RWPE2 (cell line): ENCODE data around the gene DEPDC1B.
"Not testable (repeated sequence)": the region's sequence is repeated elsewhere in the genome, so short reads cannot be mapped to it uniquely, and the experiment has no call there.

Experiments used
- ATAC-seq: fragments of 200-7000 bp; cut with Tn5 transposase; 3 replicates; pipeline ENCODE4 v1.9.1; 2021; ENCODE audit warnings: low read depth
- DNase-seq: peaks from one replicate; pipeline ENCODE4 v3.0.0-alpha.2; 2020; ENCODE audit warnings: low spot score
- H3K27ac ChIP-seq: fragments of 450-650 bp; 2 replicates; pipeline ENCODE4 v1.5.1; 2017; ENCODE audit warnings: mild to moderate bottlenecking; ENCODE audit not compliant: poor library complexity, severe bottlenecking
- H3K27me3 ChIP-seq: fragments of 250-450 bp; sonication (Bioruptor Pico); 2 replicates; pipeline ENCODE4 v1.5.1; 2021; ENCODE audit warnings: mild to moderate bottlenecking, moderate library complexity; ENCODE audit not compliant: insufficient read depth, poor library complexity, severe bottlenecking
- H3K36me3 ChIP-seq: fragments of 250-450 bp; sonication (Bioruptor Pico); 2 replicates; pipeline ENCODE4 v1.5.1; 2020; ENCODE audit warnings: low read depth, mild to moderate bottlenecking, moderate library complexity
- H3K4me1 ChIP-seq: fragments of 250-450 bp; sonication (Bioruptor Pico); 2 replicates; pipeline ENCODE4 v1.5.1; 2021; ENCODE audit warnings: mild to moderate bottlenecking, moderate library complexity; ENCODE audit not compliant: insufficient read depth, poor library complexity, severe bottlenecking
- H3K4me3 ChIP-seq: fragments of 250-450 bp; sonication (Bioruptor Pico); 2 replicates; pipeline ENCODE4 v1.5.1; 2021; ENCODE audit warnings: mild to moderate bottlenecking, moderate library complexity; ENCODE audit not compliant: severe bottlenecking
- H3K9me3 ChIP-seq: fragments of 250-450 bp; sonication (Bioruptor Pico); 2 replicates; pipeline ENCODE4 v1.5.1; 2021; ENCODE audit warnings: mild to moderate bottlenecking, moderate library complexity; ENCODE audit not compliant: severe bottlenecking
- TF ChIP-seq, protein P1 (sequence below): fragments of 450-650 bp; IDR thresholded peaks from one replicate; pipeline ENCODE4 v1.5.1; 2017; ENCODE audit warnings: mild to moderate bottlenecking, moderate library complexity; ENCODE audit not compliant: poor library complexity, severe bottlenecking

Gene DEPDC1B

DNA sequence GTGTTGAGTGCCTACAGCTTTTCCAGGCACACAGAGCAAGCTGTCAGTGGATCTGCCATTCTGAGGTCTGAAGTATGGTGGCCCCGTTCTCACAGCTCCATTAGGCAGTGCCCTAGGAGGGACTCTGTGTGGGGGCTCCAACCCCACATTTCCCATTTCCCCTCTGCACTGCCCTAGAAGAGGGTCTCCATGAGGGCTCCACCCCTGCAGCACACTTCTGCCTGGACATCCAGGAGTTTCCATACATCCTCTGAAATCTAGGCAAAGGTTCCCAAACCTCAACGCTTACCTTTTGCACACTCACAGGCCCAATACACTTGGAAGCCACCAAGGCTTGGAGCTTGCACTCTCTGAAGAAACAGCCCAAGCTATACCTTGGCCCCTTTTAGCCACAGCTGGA is 131.3 kb downstream of the DEPDC1B start:
- H3K4me3 ChIP-seq, result no peak overlapping the region
- TF ChIP-seq, protein P1, sequence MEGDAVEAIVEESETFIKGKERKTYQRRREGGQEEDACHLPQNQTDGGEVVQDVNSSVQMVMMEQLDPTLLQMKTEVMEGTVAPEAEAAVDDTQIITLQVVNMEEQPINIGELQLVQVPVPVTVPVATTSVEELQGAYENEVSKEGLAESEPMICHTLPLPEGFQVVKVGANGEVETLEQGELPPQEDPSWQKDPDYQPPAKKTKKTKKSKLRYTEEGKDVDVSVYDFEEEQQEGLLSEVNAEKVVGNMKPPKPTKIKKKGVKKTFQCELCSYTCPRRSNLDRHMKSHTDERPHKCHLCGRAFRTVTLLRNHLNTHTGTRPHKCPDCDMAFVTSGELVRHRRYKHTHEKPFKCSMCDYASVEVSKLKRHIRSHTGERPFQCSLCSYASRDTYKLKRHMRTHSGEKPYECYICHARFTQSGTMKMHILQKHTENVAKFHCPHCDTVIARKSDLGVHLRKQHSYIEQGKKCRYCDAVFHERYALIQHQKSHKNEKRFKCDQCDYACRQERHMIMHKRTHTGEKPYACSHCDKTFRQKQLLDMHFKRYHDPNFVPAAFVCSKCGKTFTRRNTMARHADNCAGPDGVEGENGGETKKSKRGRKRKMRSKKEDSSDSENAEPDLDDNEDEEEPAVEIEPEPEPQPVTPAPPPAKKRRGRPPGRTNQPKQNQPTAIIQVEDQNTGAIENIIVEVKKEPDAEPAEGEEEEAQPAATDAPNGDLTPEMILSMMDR, result no peak
- no peak overlapping the region for H3K27ac ChIP-seq
- ATAC-seq (no peak), DNase-seq (no peak)
- H3K9me3 ChIP-seq, result no peaks in the 10 kb centered on the region
- H3K27me3 ChIP-seq, result no peaks in the 10 kb centered on the region
- no peaks in the 10 kb centered on the region for H3K4me1 ChIP-seq
- H3K36me3 ChIP-seq, result no peaks in the 10 kb centered on the region

DNA sequence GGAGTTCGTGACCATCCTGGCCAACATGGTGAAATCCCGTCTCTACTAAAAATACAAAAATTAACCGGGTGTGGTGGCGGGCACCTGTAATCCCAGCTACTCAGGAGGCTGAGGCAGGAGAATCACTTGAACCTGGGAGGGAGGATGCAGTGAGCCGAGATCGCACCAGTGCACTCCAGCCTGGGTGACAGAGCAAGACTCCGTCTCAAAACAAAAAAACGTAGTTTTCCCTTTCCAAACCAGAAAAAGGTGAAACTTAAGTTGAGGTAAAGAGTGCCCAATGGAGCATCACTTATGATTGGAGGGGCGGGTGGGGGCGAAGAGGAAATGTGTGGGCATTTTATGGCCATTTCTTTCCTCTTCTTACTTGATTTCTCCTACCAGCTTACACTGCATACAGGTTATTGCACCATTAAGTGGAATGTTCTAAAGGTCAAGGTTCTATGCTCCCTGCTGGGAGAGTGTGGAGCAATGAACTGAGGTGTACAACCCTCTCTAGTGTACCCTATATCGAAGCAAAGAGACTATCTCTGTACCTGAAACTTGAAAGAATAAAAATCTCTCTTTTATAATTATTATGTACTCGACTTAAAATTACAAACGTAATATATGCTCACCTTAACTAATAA is 136.2 kb downstream of the DEPDC1B start:
- DNase-seq (no peak), ATAC-seq (no peak)
- Histone ChIP-seq H3K9me3 (peaks cover 3% of the 10 kb centered on the region), H3K4me3 (no peak overlapping the region), H3K36me3 (no peaks in the 10 kb centered on the region), H3K4me1 (no peaks in the 10 kb centered on the region), H3K27ac (no peak overlapping the region), H3K27me3 (no peaks in the 10 kb centered on the region)
- TF ChIP-seq, protein P1, result no peak

DNA sequence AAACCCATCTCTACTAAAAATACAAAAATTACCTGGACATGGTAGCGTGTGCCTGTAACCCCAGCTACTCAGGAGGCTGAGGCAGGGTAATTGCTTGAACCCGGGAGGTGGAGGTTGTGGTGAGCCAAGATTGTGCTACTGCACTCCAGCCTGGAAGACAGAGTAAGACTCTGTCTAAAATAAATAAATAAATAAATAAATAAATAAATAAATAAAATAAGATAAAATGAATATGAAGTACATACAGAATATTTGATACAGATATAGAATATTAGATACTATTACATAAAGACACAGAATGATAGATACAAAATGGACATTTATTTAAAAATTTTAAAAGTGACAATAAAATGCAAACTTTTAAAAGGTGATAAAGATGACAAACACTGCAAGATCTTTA is 146.7 kb downstream of the DEPDC1B start:
- H3K4me1 ChIP-seq, ATAC-seq, DNase-seq, H3K27me3 ChIP-seq, H3K27ac ChIP-seq, H3K36me3 ChIP-seq, H3K4me3 ChIP-seq, H3K9me3 ChIP-seq: not testable (repeated sequence)

DNA sequence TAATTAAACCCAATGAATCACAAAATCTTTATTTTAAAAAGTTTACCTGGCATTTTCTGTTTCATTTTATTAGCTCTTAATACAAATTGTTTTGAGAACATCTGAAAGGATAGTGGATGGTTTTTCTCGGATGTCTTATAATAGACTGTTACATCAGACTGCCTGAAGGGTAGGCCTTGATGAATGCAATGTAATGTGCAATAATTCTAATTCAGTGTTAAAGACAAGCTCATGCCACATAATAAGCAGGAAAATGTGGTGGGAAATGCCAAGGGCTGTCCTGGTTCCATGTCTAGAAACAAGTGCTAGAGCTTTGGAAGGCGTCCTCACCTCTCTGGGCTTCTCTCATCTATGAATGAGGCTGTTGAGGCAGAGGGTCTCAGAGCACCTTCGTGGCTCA is 148.1 kb downstream of the DEPDC1B start:
- TF ChIP-seq, protein P1, result no peak
- ATAC-seq (no peak), DNase-seq (no peak)
- H3K27ac ChIP-seq, result no peak overlapping the region
- no peak overlapping the region for H3K4me3 ChIP-seq
- no peaks in the 10 kb centered on the region for H3K9me3 ChIP-seq
- no peaks in the 10 kb centered on the region for H3K36me3 ChIP-seq
- H3K4me1 ChIP-seq, result no peaks in the 10 kb centered on the region
- H3K27me3 ChIP-seq, result no peaks in the 10 kb centered on the region

DNA sequence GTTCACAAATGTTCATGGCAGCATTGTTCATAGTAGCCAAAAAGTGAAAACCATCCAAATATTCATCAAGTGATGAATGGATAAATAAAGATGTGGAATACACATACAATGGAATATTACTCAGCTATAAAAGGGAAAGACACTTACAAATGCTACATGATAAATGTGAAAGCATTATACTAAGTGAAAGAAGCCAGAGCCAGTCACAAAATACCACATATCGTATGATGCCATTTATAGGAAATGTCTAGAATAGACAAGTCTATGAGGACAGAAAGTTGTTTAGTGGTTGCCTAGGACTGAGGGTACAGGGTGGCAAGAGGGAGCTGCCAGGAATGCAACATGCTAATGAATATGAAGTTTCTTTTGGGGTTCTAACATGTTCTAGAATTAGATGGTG is 148.7 kb downstream of the DEPDC1B start:
- no peak overlapping the region for H3K4me3 ChIP-seq
- TF ChIP-seq, protein P1, result no peak
- no peak; the same call in 2 of the 3 replicates for ATAC-seq
- H3K27ac ChIP-seq, result no peak overlapping the region
- no peaks in the 10 kb centered on the region for H3K4me1 ChIP-seq
- no peak for DNase-seq
- no peaks in the 10 kb centered on the region for H3K27me3 ChIP-seq
- no peaks in the 10 kb centered on the region for H3K36me3 ChIP-seq
- no peaks in the 10 kb centered on the region for H3K9me3 ChIP-seq
